Measurements from ENCODE around the gene CCDC158.

DNA sequence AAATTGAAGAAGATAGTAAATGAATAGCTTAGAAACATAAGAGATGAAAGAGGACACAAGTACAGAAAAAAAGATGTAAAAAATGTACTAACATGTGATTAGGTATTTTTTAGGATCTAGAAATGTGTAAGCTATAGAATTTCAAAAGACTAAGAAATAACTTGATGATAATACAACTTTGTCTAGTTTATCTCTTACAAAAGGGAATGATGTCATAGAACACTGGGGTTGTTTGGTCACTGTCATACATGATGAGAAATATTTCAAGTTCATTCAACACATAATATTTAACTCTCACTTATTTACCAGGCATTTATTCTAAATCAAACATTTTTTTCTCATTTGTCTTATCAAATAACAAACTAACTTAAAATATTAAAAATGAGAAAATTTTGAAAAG, 95.9 kb downstream of the CCDC158 start:
- TF ChIP-seq, protein P1, sequence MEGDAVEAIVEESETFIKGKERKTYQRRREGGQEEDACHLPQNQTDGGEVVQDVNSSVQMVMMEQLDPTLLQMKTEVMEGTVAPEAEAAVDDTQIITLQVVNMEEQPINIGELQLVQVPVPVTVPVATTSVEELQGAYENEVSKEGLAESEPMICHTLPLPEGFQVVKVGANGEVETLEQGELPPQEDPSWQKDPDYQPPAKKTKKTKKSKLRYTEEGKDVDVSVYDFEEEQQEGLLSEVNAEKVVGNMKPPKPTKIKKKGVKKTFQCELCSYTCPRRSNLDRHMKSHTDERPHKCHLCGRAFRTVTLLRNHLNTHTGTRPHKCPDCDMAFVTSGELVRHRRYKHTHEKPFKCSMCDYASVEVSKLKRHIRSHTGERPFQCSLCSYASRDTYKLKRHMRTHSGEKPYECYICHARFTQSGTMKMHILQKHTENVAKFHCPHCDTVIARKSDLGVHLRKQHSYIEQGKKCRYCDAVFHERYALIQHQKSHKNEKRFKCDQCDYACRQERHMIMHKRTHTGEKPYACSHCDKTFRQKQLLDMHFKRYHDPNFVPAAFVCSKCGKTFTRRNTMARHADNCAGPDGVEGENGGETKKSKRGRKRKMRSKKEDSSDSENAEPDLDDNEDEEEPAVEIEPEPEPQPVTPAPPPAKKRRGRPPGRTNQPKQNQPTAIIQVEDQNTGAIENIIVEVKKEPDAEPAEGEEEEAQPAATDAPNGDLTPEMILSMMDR (IDR thresholded peaks at IDR 0.05; ENCODE audit: extremely low read depth in 1 of 2, insufficient read depth in 1 of 2, low read depth in 1 of 2, low read length in 2 of 2): no peak
- TF ChIP-seq EZH2 (IDR thresholded peaks at IDR 0.05; ENCODE audit: borderline replicate concordance, low read depth, low read length, severe bottlenecking) (no peak), POLR2A (IDR thresholded peaks at IDR 0.05; ENCODE audit: low read depth, low read length) (no peak), POLR2AphosphoS5 (IDR thresholded peaks at IDR 0.05; ENCODE audit: insufficient read depth, low read depth, low read length) (no peak), JUN (IDR thresholded peaks at IDR 0.05; ENCODE audit: borderline replicate concordance, insufficient read depth, insufficient read length, low read depth) (no peak), FOS (IDR thresholded peaks at IDR 0.05; ENCODE audit: borderline replicate concordance, insufficient read depth, low read length) (no peak), MYC (IDR thresholded peaks at IDR 0.05; ENCODE audit: low read depth, low read length) (no peak), GATA2 (IDR thresholded peaks at IDR 0.05; ENCODE audit: insufficient read depth, insufficient read length, low read depth, low read length) (no peak)
- TF ChIP-seq, protein P2, sequence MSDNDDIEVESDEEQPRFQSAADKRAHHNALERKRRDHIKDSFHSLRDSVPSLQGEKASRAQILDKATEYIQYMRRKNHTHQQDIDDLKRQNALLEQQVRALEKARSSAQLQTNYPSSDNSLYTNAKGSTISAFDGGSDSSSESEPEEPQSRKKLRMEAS (IDR thresholded peaks at IDR 0.05; ENCODE audit: insufficient read depth, insufficient read length): no peak

Measured in endothelial cell of umbilical vein (primary cell).